Mammary epithelial cell (primary cell): ENCODE measurements around the gene HCN3.

Source experiments
- CTCF ChIP-seq, 2 donors: IDR thresholded peaks in 1 of 2; conservative IDR thresholded peaks in 1 of 2; 2 replicates each; pipeline ENCODE4 v1.5.1; 2011 to 2012; ENCODE audit warnings: inconsistent platforms in 2 of 2, low read length in 2 of 2, mild to moderate bottlenecking in 2 of 2, control low read depth in 1 of 2, low read depth in 1 of 2; ENCODE audit not compliant: insufficient read depth in 1 of 2; ENCODE audit errors: extremely low read depth in 1 of 2
- EZH2 ChIP-seq: IDR thresholded peaks from 2 replicates; pipeline ENCODE4 v1.6.1; 2012; ENCODE audit warnings: low read length, inconsistent platforms, borderline replicate concordance

GRCh38 chr1:155278689-155279160, 1.5 kb downstream of the HCN3 start:
- TF ChIP-seq CTCF (conservative IDR thresholded peaks at IDR 0.05 in 1 of 2, IDR thresholded peaks at IDR 0.05 in 1 of 2; ENCODE audit: extremely low read depth in 1 of 2, insufficient read depth in 1 of 2, low read depth in 1 of 2, low read length in 2 of 2) = no peak
- TF ChIP-seq EZH2 = no peak
